PC-3 (cell line): ENCODE measurements around the gene RUFY4. TPM values are rescaled to one million over a fixed set of nuclear protein-coding genes. Genes with fewer than 3 reads are reported as not detected.

Source experiments
- ATAC-seq: fragments of 200-7000 bp; cut with Tn5 transposase; 2 replicates; pipeline ENCODE4 v1.9.1; 2020; ENCODE audit warnings: mild to moderate bottlenecking, moderate library complexity
- BruUV-seq: library from RNA; stranded (reverse); fragments of 400-500 nt; replicated peaks from 2 replicates; lab custom pipeline; 2021; lab: Mats Ljungman, UMichigan
- CTCF ChIA-PET: fragments of 300-600 bp; sonication (Branson Sonifier 250); formaldehyde crosslinking; loops from one replicate; lab custom pipeline; 2022; ENCODE audit warnings: antibody characterized with exemption; lab: Charles Lee
- POLR2A ChIA-PET: fragments of 300-600 bp; sonication (Branson Sonifier 250); formaldehyde crosslinking; loops from one replicate; lab custom pipeline; 2022; ENCODE audit warnings: antibody characterized with exemption; ENCODE audit not compliant: unreplicated experiment; lab: Charles Lee
- DNase-seq: peaks from one replicate; pipeline ENCODE4 v3.0.0-alpha.2; 2015
- H2AFZ ChIP-seq: fragments of 300-600 bp; sonication (generic); 2 replicates; pipeline ENCODE4 v1.6.0; 2016; ENCODE audit warnings: antibody characterized with exemption, low read length
- H3F3A ChIP-seq: fragments of 300-600 bp; sonication (generic); one replicate; pipeline ENCODE4 v1.6.0; 2017; ENCODE audit warnings: antibody characterized with exemption, low read length, control low read depth, mild to moderate bottlenecking; ENCODE audit not compliant: unreplicated experiment
- H3K27ac ChIP-seq: fragments of 300-600 bp; sonication (generic); 2 replicates; pipeline ENCODE4 v1.5.1; 2016; ENCODE audit warnings: mild to moderate bottlenecking, low read length
- H3K27me3 ChIP-seq: fragments of 300-600 bp; sonication (generic); 2 replicates; pipeline ENCODE4 v1.6.1; 2016; ENCODE audit warnings: low read length, mixed read lengths
- H3K36me3 ChIP-seq: fragments of 300-600 bp; sonication (generic); 2 replicates; pipeline ENCODE4 v1.6.1; 2016; ENCODE audit warnings: low read depth, mixed run types, low read length, mixed read lengths
- H3K4me1 ChIP-seq: fragments of 300-600 bp; sonication (generic); 2 replicates; pipeline ENCODE4 v1.5.1; 2016; ENCODE audit warnings: low read length; ENCODE audit not compliant: insufficient read depth
- H3K4me2 ChIP-seq: fragments of 300-600 bp; sonication (generic); 2 replicates; pipeline ENCODE4 v1.6.0; 2016; ENCODE audit warnings: low read length
- H3K4me3 ChIP-seq: fragments of 300-600 bp; sonication (generic); 2 replicates; pipeline ENCODE4 v1.5.1; 2016; ENCODE audit warnings: mild to moderate bottlenecking, low read length, mixed read lengths
- H3K79me2 ChIP-seq: fragments of 300-600 bp; sonication (generic); 2 replicates; pipeline ENCODE4 v1.6.1; 2017; ENCODE audit warnings: low read length, mixed read lengths
- H3K9ac ChIP-seq: fragments of 300-600 bp; sonication (generic); 2 replicates; pipeline ENCODE4 v1.6.0; 2016; ENCODE audit warnings: mild to moderate bottlenecking, low read length
- H3K9me2 ChIP-seq: fragments of 300-600 bp; sonication (generic); replicated peaks from 2 replicates; pipeline ENCODE4 v1.6.1; 2016; ENCODE audit warnings: mixed run types, low read length, mixed read lengths
- H3K9me3 ChIP-seq: fragments of 300-600 bp; sonication (generic); 2 replicates; pipeline ENCODE4 v1.6.1; 2016; ENCODE audit warnings: low read length, mixed read lengths
- H4K20me1 ChIP-seq: fragments of 300-600 bp; sonication (generic); 2 replicates; pipeline ENCODE4 v1.6.1; 2016; ENCODE audit warnings: low read length, mixed read lengths
- EZH2 ChIP-seq: fragments of 300-600 bp; sonication (generic); IDR thresholded peaks from one replicate; pipeline ENCODE4 v1.6.1; 2017; ENCODE audit warnings: antibody characterized with exemption, mild to moderate bottlenecking, low read length; ENCODE audit not compliant: unreplicated experiment
- EZH2phosphoT487 ChIP-seq: fragments of 300-600 bp; sonication (generic); IDR thresholded peaks from 2 replicates; pipeline ENCODE4 v1.6.1; 2018; ENCODE audit warnings: mild to moderate bottlenecking, antibody characterized with exemption, low read length, borderline replicate concordance
- intact Hi-C: fragments of 100-400 bp; cut with micrococcal nuclease; formaldehyde crosslinking; loops from 2 replicates; pipeline ENCODE4 v1.9.0; 2023
- total RNA-seq: library from RNA; depleted of rRNA; stranded (reverse); fragments of >200 nt; gene quantifications from 2 replicates; pipeline ENCODE4 v1.2.3, GENCODE V29; 2014
- TF ChIP-seq, protein P1 (sequence below): fragments of 300-600 bp; sonication (generic); conservative IDR thresholded peaks from 2 replicates; pipeline ENCODE4 v1.5.1; 2017; ENCODE audit warnings: antibody characterized with exemption, low read depth, mild to moderate bottlenecking, low read length

The RUFY4 gene
- total RNA-seq, 1 experiment from 2014 or later, result not detected

DNA sequence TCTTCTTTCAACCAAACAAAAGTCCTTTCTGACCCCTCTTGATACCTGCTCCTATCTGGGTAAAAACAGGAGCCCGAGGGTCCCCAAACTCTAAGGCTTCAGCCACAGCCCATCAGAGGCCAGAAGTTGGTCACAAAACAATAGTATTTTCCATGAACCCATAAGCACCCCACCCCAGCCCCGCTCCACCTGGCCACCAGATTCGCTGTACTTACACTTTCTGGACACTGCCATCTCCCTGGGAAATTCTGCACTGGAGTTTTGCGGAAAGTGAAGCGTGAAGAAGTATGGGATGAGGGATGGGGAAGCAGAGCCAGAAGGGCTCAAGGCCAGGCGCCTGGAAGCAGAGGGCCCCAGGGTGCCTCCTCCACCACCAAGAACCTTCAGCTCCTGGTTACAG lies 5.2 kb upstream of the RUFY4 start:
- H3K4me3 ChIP-seq, result no peak overlapping the region
- ChIA-PET POLR2A (no interaction called here), CTCF (no interaction called here)
- H3K9me3 ChIP-seq, result no peaks in the 10 kb centered on the region
- H3K4me2 ChIP-seq, result no peak overlapping the region
- DNase-seq (no peak), ATAC-seq (no peak)
- no TSS peak for BruUV-seq
- H3K9ac ChIP-seq, result no peak overlapping the region
- H3K27ac ChIP-seq, result no peak overlapping the region
- TF ChIP-seq, protein P1, sequence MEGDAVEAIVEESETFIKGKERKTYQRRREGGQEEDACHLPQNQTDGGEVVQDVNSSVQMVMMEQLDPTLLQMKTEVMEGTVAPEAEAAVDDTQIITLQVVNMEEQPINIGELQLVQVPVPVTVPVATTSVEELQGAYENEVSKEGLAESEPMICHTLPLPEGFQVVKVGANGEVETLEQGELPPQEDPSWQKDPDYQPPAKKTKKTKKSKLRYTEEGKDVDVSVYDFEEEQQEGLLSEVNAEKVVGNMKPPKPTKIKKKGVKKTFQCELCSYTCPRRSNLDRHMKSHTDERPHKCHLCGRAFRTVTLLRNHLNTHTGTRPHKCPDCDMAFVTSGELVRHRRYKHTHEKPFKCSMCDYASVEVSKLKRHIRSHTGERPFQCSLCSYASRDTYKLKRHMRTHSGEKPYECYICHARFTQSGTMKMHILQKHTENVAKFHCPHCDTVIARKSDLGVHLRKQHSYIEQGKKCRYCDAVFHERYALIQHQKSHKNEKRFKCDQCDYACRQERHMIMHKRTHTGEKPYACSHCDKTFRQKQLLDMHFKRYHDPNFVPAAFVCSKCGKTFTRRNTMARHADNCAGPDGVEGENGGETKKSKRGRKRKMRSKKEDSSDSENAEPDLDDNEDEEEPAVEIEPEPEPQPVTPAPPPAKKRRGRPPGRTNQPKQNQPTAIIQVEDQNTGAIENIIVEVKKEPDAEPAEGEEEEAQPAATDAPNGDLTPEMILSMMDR, result no peak
- TF ChIP-seq EZH2, result no peak
- TF ChIP-seq EZH2phosphoT487, result no peak
- no peaks in the 10 kb centered on the region for H3K79me2 ChIP-seq
- H4K20me1 ChIP-seq, result no peaks in the 10 kb centered on the region
- no peaks in the 10 kb centered on the region for H3K4me1 ChIP-seq
- intact Hi-C loops, result no loop called here
- H3K9me2 ChIP-seq, result no peaks in the 10 kb centered on the region
- H3K27me3 ChIP-seq, result peaks cover 69% of the 10 kb centered on the region
- H2AFZ ChIP-seq, result no peak overlapping the region
- H3K36me3 ChIP-seq, result no peaks in the 10 kb centered on the region
- no peaks in the 10 kb centered on the region for H3F3A ChIP-seq

DNA sequence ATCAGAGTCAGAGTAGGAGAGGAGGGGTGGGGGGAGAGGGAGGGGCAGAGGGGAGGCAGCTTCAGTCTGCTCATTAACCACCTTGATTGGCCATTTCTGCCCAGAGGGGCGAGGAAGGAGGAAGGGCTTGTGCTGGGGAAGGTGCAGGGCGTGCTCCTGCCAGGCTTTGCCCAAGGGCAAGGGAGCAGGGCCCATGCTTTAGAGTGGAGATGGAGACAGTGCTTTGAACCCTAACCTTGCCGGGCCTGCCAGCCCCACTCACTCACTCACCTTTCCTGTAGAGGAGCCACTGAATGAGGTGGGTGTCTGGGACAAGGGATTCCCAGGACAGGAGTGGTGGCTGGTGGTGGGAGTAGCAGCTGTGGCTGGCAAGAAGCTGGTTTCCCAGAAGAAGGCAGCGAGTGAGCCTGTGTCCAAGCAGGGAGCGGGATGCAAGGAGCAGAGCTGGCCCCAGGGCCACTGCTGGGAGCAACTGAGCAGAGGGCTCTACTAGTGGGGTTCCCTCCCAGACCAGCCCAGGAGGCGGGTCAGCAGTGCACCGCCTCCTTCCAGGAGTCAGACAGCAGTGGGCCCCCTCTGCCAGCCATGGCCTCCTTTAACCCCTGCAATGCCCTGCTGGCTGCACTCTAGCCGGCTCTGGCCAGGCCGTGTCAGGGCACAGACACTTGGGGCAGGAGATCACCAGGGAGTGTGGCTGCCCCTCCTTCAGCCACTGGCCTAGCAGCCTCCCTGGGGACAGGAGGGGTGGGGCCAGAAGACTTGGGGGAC lies 3.6 kb upstream of the RUFY4 start:
- intact Hi-C loops, result no loop called here
- no peak overlapping the region for H3K9ac ChIP-seq

More for the DNA sequence above, 3.6 kb upstream of the RUFY4 start:
- no peak for ATAC-seq
- no peaks in the 10 kb centered on the region for H3K9me3 ChIP-seq
- H3K27me3 ChIP-seq, result peaks cover 59% of the 10 kb centered on the region
- H3K9me2 ChIP-seq, result no peaks in the 10 kb centered on the region
- H3F3A ChIP-seq, result no peaks in the 10 kb centered on the region
- ChIA-PET CTCF (no interaction called here), POLR2A (no interaction called here)
- no peak overlapping the region for H3K4me2 ChIP-seq
- no peaks in the 10 kb centered on the region for H4K20me1 ChIP-seq
- no peak overlapping the region for H3K27ac ChIP-seq
- H3K4me3 ChIP-seq, result no peak overlapping the region
- TF ChIP-seq, protein P1, result no peak
- no peak for TF ChIP-seq EZH2phosphoT487
- TF ChIP-seq EZH2, result no peak
- DNase-seq, result no peak
- no peak overlapping the region for H2AFZ ChIP-seq
- no peaks in the 10 kb centered on the region for H3K4me1 ChIP-seq
- no peaks in the 10 kb centered on the region for H3K79me2 ChIP-seq
- no TSS peak for BruUV-seq
- no peaks in the 10 kb centered on the region for H3K36me3 ChIP-seq
